ENCODE data around the gene OR6N2.

- TF ChIP-seq POLR2AphosphoS5 (IDR thresholded peaks at IDR 0.05) (no peak), CTCF (IDR thresholded peaks at IDR 0.05) (no peak), POLR2A (IDR thresholded peaks at IDR 0.05) (no peak)
Measured at GRCh38 chr1:158799689-158800088, 18.7 kb upstream of the OR6N2 start.

Data from upper lobe of left lung (tissue), 4 donors.